ENCODE results near the gene SUGP2. TPM values are rescaled to one million over a fixed set of nuclear protein-coding genes. Genes with fewer than 3 reads are reported as not detected.
A peak's percentile ranks its signal among the peaks of the same experiment; 100 is the strongest.

The SUGP2 gene
- total RNA-seq, 1 experiment from 2014 or later: 77.2 TPM

- Mint-ChIP-seq H3K9me3 (ENCODE audit: low read depth, unreplicated experiment) (no peaks in the 10 kb centered on the region), H3K27me3 (ENCODE audit: unreplicated experiment) (no peaks in the 10 kb centered on the region), H3K27ac (ENCODE audit: unreplicated experiment) (no peak overlapping the region), H3K4me1 (ENCODE audit: low read depth, unreplicated experiment) (no peaks in the 10 kb centered on the region), H3K4me3 (ENCODE audit: low read depth, unreplicated experiment) (no peak overlapping the region), H3K36me3 (ENCODE audit: insufficient read depth, unreplicated experiment) (peaks cover 32% of the 10 kb centered on the region)
- CTCF ChIA-PET: no interaction called here
- BruUV-seq (replicated peaks): no TSS peak
- intact Hi-C loops (cut with micrococcal nuclease; ENCODE audit: unreplicated experiment): no loop called here
- TF ChIP-seq CTCF (IDR thresholded peaks at IDR 0.05; ENCODE audit: unreplicated experiment): no peak
- DNase-seq: no peak
These were observed 9.5 kb upstream of the SUGP2 start for GRCh38 chr19:19042732-19043280.

GRCh38 chr19:19040417-19040816 is 7.1 kb upstream of the SUGP2 start:
- Mint-ChIP-seq H3K4me1 (ENCODE audit: low read depth, unreplicated experiment) (no peaks in the 10 kb centered on the region), H3K9me3 (ENCODE audit: low read depth, unreplicated experiment) (no peaks in the 10 kb centered on the region), H3K4me3 (ENCODE audit: low read depth, unreplicated experiment) (no peak overlapping the region), H3K27ac (ENCODE audit: unreplicated experiment) (no peak overlapping the region), H3K27me3 (ENCODE audit: unreplicated experiment) (no peaks in the 10 kb centered on the region), H3K36me3 (ENCODE audit: insufficient read depth, unreplicated experiment) (peaks cover 10% of the 10 kb centered on the region)
- DNase-seq: no peak
- no peak for TF ChIP-seq CTCF (IDR thresholded peaks at IDR 0.05; ENCODE audit: unreplicated experiment)
- CTCF ChIA-PET: no interaction called here
- intact Hi-C loops (cut with micrococcal nuclease; ENCODE audit: unreplicated experiment): no loop called here
- no TSS peak for BruUV-seq (replicated peaks)

GRCh38 chr19:19039901-19040300 is 6.6 kb upstream of the SUGP2 start:
- Mint-ChIP-seq H3K36me3 (ENCODE audit: insufficient read depth, unreplicated experiment) (peaks cover 6% of the 10 kb centered on the region), H3K27ac (ENCODE audit: unreplicated experiment) (no peak overlapping the region), H3K27me3 (ENCODE audit: unreplicated experiment) (no peaks in the 10 kb centered on the region), H3K4me3 (ENCODE audit: low read depth, unreplicated experiment) (no peak overlapping the region), H3K4me1 (ENCODE audit: low read depth, unreplicated experiment) (no peaks in the 10 kb centered on the region), H3K9me3 (ENCODE audit: low read depth, unreplicated experiment) (no peaks in the 10 kb centered on the region)
- CTCF ChIA-PET: no interaction called here
- TF ChIP-seq CTCF (IDR thresholded peaks at IDR 0.05; ENCODE audit: unreplicated experiment): no peak
- no peak for DNase-seq
- no TSS peak for BruUV-seq (replicated peaks)
- intact Hi-C loops (cut with micrococcal nuclease; ENCODE audit: unreplicated experiment): no loop called here

- Mint-ChIP-seq H3K27me3 (ENCODE audit: unreplicated experiment) (no peaks in the 10 kb centered on the region), H3K4me1 (ENCODE audit: low read depth, unreplicated experiment) (no peaks in the 10 kb centered on the region), H3K27ac (ENCODE audit: unreplicated experiment) (peak overlapping the region; percentile 61), H3K9me3 (ENCODE audit: low read depth, unreplicated experiment) (no peaks in the 10 kb centered on the region), H3K4me3 (ENCODE audit: low read depth, unreplicated experiment) (peak overlapping the region; percentile 93), H3K36me3 (ENCODE audit: insufficient read depth, unreplicated experiment) (peaks cover 22% of the 10 kb centered on the region)
- peak; percentile 69 for DNase-seq
- CTCF ChIA-PET: no interaction called here
- intact Hi-C loops (cut with micrococcal nuclease; ENCODE audit: unreplicated experiment): no loop called here
- no peak for TF ChIP-seq CTCF (IDR thresholded peaks at IDR 0.05; ENCODE audit: unreplicated experiment)
- BruUV-seq (replicated peaks): TSS peak; percentile 62
These were observed 897 bp upstream of the SUGP2 start for GRCh38 chr19:19034204-19034624.
